Stimulated activated CD8-positive, alpha-beta memory T cell treated with anti-CD3 and anti-CD28 coated beads, Interleukin-15, amount 100 ng/mL, for 48 hours (primary cell): ENCODE results near the gene PDHX.
"Not testable (repeated sequence)": the region's sequence is repeated elsewhere in the genome, so short reads cannot be mapped to it uniquely, and the experiment has no call there.

Experiments used
- DNase-seq, 2 donors: peaks; one replicate each; pipeline ENCODE4 v3.0.0-alpha.2; 2020; ENCODE audit warnings: low read depth in 2 of 2

PDHX gene

DNA sequence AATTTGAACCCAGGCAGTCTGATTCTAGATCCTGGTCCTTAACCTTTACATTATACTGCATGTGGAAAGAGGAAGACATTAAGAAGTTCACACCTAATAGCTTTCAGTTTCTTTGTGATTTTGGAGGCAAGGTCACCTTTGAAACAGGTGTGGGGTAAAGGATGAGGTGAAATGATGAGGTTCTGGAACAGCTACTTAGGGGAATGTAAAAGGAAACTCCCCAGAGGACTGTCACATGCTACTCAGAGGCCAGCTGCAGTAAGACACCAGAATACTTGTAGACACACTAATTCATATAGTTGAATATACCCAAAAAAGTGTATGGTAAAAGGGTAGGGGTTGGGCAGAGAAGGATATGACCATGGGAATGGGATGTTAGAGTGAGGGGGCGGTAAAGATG lies 5.6 kb upstream of the PDHX start:
- no peak for DNase-seq

DNA sequence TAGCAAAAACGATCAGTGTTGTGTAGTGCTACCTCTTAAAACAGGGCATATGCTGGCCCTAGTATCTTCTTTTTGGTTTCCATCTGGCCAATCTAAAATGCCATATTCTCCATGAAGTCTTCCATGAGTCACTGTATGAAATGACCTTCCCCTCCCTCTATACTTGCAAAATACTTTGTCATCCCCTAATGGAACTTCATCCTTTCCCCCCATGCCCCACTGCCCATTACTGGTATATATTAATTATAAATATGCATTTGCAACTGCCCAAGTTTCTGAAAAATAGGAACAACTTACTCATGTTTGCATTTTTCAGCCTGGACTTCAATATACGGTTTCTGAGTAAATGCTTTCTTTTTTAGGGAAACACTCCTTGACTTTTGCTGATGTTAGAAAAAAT lies 4.7 kb upstream of the PDHX start:
- no peak for DNase-seq

DNA sequence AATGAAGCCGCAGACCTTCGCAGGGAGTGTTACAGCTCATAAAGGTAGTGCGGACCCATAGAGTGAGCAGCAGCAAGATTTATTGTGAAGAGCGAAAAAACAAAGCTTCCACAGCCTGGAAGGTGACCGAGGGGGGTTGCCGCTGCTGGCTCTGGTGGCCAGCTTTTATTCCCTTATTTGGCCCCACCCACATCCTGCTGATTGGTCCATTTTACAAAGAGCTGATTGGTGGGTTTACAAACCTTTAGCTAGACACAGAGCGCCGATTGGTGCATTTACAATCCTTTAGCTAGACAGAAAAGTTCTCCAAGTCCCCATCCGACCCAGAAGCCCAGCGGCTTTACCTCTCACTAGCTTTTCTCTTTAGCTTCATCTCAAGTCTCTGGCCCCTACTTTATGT lies 2.9 kb upstream of the PDHX start:
- DNase-seq = not testable (repeated sequence)

- peak; percentile 3 to 13 for DNase-seq
Observed at GRCh38 chr11:34915136-34916014, 1.0 kb upstream of the PDHX start.

GRCh38 chr11:34916843-34917770 lies 689 bp downstream of the PDHX start:
- DNase-seq = no peak

DNA sequence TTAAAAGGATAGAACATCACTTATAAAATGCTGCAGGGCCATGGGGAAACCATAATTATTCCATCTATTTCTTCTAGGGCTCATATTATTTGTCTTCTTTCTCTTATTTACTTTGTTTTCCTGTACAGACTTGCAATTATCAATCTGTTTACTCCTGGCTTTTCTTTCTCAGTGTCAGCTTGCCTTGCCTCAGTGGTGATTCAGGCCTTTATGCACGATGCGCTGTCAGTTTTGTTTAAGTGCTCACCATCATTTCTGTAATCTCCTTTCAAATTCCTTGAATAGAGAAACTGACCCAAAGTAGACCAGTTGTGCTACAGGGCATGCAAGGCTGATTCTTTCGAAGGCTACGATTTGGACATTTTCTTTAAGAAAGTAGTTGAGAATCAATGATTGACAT lies 4.7 kb downstream of the PDHX start:
- no peak for DNase-seq

GRCh38 chr11:34924714-34925113 lies 8.3 kb downstream of the PDHX start:
- no peak for DNase-seq

- no peak for DNase-seq
Observed at GRCh38 chr11:34926101-34926830, 9.8 kb downstream of the PDHX start.

DNA sequence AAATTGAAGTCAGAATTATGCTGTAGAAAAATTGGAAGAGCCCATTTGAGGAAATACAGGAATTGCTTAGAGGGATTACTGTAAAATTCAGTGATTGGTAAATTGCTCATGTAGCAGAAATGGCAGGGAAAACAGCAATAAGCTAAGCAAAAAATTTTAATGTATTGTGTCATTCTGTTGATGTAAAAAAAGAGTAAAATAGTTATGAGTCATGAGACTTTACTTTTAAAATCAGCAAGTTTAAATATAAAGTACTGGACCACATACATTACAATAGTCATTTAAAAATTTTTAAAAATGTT lies 10.4 kb downstream of the PDHX start:
- no peak for DNase-seq

- DNase-seq = no peak
Observed at GRCh38 chr11:34928268-34928959, 12.0 kb downstream of the PDHX start.

DNA sequence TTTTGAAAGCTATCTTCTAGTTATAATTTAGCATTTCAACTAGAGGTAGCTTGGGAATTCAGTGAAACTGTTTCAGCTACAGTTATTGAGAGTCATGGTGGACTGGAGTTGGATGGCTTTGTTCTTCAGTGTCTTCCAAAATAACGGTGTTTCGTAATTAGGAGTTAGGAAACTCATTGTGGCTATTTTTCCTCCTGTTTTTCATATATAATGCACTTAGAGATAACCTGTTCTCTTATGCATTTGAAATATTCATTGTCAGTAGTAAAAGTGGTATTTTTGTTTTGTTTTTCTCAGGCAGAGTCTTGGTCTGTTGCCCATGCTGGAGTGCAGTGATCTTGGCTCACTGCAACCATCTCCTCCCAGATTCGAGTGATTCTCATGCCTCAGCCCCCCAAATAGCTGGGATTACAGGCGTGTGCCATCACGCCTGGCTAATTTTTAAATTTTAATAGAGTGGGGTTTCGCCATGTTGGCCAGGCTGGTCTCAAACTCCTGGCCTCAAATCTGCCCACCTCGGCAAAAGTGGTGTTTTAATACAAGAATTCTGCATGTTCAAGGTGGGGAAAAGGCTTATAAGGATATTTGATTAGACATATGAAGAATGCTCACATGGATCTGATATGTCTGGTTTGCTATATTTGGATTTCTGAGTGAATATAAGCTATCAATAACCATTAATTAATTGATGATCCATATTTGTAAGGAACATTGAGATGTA lies 12.7 kb downstream of the PDHX start:
- no peak for DNase-seq

DNA sequence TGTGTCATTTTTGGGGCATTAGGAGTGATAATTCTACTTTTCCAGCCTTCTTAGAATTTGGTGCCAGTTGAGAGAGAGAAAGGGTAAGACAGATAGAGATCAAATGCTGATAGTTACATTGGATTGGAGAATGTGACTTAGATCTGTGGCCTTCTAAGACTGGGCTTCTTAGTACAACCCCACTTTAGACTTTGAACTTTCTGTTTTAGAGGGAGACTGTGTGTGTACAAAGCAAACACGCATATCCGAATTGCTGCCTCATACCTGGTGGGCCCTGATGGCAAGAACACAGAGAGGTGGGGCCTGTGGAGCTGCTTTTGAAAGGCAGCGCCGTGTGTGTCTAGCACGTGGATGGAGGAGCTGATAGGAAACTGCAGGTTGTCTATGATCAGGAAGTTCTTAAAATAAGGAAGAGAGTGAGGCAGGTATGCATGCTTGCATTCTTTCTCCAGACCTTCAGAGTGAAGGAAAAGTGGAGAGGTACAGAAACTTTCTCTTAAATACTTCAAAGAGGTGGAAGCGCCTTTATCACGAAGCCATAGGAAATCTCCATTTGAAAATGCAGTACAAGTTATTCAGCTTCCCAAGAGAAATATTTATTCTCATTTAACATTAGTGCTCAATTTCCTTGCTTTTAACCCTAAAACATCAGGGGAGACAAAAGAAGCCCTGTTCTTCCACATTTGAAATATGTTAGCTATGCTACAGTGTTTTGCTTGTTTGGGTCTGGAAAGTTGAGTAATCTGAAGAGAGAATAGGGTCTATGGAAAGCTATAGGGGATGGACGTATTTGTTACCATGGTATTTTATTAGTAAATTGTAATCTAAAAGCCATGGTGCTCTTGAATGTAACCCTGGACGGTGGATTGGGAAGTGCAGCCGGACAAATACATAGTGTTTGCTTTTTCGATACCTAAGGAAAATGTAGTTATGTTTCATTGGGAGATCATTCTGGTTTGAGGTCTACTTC lies 13.7 kb downstream of the PDHX start:
- DNase-seq = no peak

DNA sequence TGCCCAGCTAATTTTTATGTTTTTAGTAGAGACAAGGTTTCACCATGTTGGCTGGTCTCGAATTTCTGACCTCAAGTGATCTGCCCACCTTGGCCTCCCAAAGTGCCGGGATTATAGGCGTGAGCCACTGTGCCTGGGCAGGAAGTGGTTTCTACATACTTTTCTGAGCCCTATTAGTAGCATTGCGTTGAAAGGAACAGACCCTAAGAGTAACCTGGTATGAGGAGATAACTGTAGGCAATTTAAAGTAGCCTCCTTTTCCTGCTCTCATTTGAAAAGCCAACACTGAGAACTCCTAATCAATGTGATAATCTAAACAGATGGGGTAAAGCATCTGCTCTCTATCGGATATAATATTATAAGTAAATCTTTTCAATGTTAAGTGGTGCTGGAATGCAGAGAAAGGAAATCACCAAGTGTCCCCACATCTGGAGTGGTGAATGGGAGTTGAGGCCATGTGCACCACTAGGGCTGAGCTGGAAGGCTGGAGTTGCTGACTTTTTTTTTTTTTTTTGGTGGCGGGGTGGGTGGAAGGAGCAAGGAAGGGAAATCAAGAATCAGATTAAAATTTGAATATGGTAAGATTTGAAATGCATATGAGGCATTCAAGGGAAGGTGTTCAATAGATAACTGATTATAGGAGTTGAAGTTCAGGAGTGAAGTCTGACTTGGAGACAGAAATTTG lies 20.7 kb downstream of the PDHX start:
- no peak for DNase-seq

DNA sequence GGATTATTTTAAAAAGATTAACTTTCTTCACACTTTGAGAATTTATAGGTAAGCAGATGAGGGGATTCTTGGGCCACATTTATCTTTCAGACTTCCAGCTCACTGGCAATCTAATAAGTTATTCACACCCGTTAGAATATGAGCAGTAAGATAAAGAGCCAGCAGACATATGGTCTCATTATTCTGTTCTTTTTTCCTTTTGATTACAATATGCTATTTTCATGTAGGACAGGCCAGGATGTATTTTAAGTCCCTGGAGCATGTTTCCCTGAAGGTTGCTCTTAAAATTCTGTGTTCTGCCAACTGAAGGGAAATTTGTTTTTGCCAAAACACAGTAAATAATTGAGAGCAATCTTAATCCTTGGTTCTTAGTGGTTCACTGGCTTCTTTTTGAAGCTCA lies 22.2 kb downstream of the PDHX start:
- no peak for DNase-seq

DNA sequence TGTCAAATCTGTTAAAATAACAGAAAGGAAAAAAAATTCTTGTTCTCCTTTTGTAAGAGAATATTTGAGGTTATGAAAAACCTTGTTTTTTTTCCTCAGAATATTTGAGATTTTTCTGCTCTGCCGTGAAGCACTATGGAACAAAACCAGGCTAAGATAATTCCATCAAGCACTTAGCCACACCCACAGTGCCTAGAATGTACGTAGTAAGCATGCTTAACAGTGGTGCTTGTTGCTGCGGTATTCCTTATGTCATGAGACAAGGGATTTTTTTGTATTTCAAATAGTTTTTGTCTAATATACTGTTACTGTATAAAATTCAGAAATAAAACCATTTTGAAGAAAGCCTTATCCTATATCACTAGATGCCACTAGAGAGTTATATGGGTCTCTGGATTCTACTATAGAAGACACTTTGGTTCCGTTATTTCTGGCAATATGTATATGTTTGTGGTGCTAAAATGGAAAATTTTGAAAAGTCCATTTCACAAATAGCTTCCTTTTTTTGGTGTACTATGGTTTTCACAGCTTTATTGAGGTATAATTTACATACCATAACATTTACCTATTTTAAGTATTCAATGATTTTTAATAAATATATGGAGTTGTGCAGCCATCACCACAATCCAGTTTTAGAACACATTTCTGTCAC lies 23.7 kb downstream of the PDHX start:
- DNase-seq = no peak

DNA sequence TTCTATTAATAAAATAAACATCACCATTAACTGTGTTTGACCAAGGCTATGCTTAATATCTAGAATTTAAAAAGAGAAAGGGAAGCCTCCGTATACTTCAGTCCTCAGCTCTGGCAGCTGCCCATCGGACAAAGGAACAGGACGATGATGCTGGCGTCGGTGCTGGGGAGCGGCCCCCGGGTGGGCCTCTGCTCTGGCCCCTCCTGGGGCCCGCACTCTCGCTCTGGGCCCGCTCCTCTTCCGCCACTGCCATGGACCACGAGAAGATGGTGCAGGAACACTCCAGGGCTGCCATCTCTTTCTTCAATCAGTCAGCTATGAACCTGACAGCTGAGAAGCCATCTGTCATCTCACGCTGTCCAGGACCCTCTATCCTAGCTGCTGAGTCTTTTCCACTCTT lies 25.3 kb downstream of the PDHX start:
- DNase-seq = no peak

DNA sequence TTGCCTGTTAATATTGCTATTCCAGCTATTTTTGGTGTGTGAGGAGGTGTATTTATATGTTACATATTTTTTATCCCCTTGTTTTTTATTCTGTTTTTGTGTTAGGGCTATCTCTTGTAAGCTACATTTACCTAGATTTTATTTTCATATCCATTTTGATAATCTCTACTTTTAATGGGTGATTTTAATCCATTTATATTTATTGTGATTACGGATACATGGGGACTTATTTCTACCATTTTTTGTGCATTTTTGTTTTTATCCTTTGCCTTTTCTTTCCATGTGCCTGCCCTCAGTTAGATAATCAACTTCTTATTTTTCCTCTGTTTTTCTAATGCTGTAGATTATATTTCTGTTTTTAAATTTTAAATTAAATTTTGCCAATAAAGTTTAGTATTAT lies 28.3 kb downstream of the PDHX start:
- DNase-seq = no peak

DNA sequence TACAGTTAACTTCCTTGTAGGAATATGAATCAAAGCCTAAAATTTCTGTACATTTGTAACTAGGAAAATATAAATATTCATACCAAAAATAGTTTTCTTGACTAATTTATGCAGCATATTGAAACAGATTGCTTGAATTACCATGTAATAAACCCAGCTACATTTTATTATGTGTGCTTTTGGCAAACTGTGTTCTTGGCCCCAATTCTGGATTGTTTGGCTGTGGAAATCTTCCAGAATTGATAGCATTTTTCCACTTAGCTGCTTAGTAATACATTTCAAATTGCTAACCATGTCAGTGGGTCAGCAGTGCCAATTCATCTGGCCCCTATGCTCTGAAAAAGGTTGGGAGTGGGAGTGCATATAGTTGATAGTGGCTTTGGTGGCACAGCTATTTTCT lies 32.3 kb downstream of the PDHX start:
- DNase-seq = no peak

- DNase-seq = no peak
Observed at GRCh38 chr11:34953955-34954354, 37.5 kb downstream of the PDHX start.
